Omental fat pad (tissue), 4 donors: ENCODE measurements around the gene FOXG1. TPM values are rescaled to one million over a fixed set of nuclear protein-coding genes. Genes with fewer than 3 reads are reported as not detected.

Experiments used
- ATAC-seq: fragments of 150-250 bp; one replicate; pipeline ENCODE4 v1.9.1; 2016; ENCODE audit warnings: mild to moderate bottlenecking, moderate library complexity; ENCODE audit not compliant: low FRiP score
- DNase-seq: peaks from one replicate; pipeline ENCODE4 v3.0.0-alpha.2; 2019; ENCODE audit warnings: low spot score
- total RNA-seq, 4 donors: library from RNA; depleted of rRNA; stranded (reverse); fragments of >200 nt; gene quantifications; one replicate each; pipeline ENCODE4 v1.1.0, GENCODE V29; 2016
- TF ChIP-seq, protein P1 (sequence below), 3 donors: fragments of 450-650 bp; IDR thresholded peaks; one replicate each; pipeline ENCODE4 v1.5.1; 2016 to 2017; ENCODE audit warnings: antibody characterized with exemption in 3 of 3, mild to moderate bottlenecking in 3 of 3, moderate library complexity in 2 of 3

FOXG1 gene
- not detected for total RNA-seq

DNA sequence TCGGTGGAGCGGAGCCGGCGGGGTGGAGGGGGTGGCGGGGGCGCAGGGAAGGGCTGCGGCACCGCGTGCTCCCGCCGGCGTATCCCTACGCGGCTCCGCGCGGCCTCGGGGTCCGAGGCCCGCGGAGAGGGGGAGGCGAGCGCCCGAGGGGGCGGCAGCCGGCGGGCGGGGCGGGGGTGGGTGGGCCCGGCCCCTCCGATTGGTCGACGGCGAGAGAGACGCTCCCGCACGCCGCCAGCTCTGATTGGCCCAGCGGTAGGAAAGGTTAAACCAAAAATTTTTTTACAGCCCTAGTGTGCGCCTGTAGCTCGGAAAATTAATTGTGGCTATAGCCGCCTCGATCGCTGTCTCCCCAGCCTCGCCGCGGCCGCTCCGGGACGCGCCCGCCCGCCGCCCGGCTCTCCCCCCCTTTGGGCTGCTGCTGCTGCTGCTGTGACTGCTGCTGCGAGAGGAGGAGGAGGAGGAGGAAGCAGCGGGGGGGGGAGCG lies at the start of gene FOXG1:
Gene FOXG1, plus strand, starts transcription at position 319 of the 487 bp plus-strand sequence. CDS start 493 bp downstream, outside the sequence.
- TF ChIP-seq, protein P1, sequence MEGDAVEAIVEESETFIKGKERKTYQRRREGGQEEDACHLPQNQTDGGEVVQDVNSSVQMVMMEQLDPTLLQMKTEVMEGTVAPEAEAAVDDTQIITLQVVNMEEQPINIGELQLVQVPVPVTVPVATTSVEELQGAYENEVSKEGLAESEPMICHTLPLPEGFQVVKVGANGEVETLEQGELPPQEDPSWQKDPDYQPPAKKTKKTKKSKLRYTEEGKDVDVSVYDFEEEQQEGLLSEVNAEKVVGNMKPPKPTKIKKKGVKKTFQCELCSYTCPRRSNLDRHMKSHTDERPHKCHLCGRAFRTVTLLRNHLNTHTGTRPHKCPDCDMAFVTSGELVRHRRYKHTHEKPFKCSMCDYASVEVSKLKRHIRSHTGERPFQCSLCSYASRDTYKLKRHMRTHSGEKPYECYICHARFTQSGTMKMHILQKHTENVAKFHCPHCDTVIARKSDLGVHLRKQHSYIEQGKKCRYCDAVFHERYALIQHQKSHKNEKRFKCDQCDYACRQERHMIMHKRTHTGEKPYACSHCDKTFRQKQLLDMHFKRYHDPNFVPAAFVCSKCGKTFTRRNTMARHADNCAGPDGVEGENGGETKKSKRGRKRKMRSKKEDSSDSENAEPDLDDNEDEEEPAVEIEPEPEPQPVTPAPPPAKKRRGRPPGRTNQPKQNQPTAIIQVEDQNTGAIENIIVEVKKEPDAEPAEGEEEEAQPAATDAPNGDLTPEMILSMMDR (IDR thresholded peaks at IDR 0.05), result no peak
- DNase-seq, result no peak
- ATAC-seq, result peak; percentile 46

GRCh38 chr14:28719130-28719529 lies 47.5 kb upstream of the FOXG1 start:
- DNase-seq, result no peak
- ATAC-seq, result no peak
- TF ChIP-seq, protein P1 (IDR thresholded peaks at IDR 0.05), result no peak

DNA sequence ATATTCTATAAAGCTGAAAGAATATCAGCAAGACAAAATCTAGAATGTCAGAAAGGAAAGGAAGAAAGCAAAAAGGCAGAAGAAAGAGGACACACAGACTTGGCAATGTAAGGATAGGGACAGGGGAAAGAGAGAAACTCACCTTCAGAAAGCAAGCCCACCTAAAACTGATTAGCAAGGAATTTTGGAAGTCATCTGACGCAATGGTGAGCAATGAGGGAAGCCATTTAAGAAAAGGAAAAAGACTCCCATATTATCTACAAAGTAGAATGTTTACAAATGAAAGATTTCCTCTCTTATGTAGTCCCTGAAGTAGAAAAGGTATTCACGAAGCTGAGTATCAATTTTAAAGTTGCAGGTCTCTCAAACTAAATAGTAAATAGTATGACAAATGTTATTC lies 35.2 kb upstream of the FOXG1 start:
- no peak for ATAC-seq
- TF ChIP-seq, protein P1 (IDR thresholded peaks at IDR 0.05), result no peak
- no peak for DNase-seq

- ATAC-seq (no peak), DNase-seq (no peak)
Observed at GRCh38 chr14:28742171-28742846, 24.3 kb upstream of the FOXG1 start.

DNA sequence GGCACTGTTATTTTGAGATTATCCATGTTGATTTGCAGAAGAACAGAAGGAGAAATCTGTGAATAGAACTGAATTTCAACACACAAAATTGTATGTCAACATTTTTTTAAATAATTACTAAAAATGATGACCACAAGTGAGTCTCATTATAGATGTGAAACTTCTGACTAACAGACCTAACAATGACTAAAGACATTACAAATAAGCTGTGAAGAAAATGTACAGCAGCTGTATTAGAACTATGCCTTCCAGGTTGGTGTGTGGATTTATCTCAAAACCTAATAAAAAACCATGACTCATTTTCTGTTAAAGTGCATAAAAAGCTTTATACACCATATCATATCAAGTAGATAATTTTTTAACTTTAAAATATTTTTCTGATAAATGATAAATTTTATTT lies 22.5 kb upstream of the FOXG1 start:
- DNase-seq, result no peak
- TF ChIP-seq, protein P1 (IDR thresholded peaks at IDR 0.05), result no peak
- no peak for ATAC-seq

More at GRCh38 chr14:28742171-28742846, 24.3 kb upstream of the FOXG1 start:
- TF ChIP-seq, protein P1 (IDR thresholded peaks at IDR 0.05), result no peak

DNA sequence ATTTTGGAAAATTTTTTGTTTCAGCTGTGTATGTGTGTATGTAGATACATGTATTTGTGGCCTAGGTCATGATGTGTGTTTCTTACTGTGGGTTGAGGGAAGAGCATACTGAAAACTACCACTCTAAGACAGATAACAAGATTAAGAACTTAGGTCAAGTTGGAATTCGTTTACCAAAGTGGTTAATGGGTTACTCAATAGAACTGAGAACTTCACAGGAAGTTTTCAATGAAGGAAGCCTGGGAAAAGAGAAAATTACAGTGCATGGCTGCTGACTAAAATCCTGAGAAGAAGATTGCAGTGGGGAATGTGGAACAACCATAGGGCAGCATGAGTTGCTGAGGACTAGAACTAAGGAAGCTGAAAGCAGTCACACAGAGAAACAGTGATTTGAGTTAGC lies 21.4 kb upstream of the FOXG1 start:
- DNase-seq (no peak), ATAC-seq (no peak)

More for the DNA sequence above, 21.4 kb upstream of the FOXG1 start:
- TF ChIP-seq, protein P1 (IDR thresholded peaks at IDR 0.05), result no peak
